AG09319 (cell line): Measurements from ENCODE around the gene ALOX15B.
"Not testable (repeated sequence)": the region's sequence is repeated elsewhere in the genome, so short reads cannot be mapped to it uniquely, and the experiment has no call there.

ENCODE experiments used
- DNase-seq: peaks from one replicate; pipeline ENCODE4 v3.0.0-alpha.2; 2010; ENCODE audit warnings: low read depth; ENCODE audit errors: extremely low read depth
- CTCF ChIP-seq: IDR thresholded peaks from 2 replicates; pipeline ENCODE4 v1.5.1; 2011; ENCODE audit warnings: low read depth, mild to moderate bottlenecking, inconsistent platforms, low read length, moderate library complexity

The ALOX15B gene

GRCh38 chr17:8072729-8073461 lies 34.0 kb downstream of the ALOX15B start:
- DNase-seq = no peak
- no peak for TF ChIP-seq CTCF

GRCh38 chr17:8073627-8074484 lies 35.0 kb downstream of the ALOX15B start:
- no peak for DNase-seq
- TF ChIP-seq CTCF = peak; percentile 89

GRCh38 chr17:8074554-8074953 lies 35.7 kb downstream of the ALOX15B start:
- DNase-seq = no peak
- TF ChIP-seq CTCF = no peak

GRCh38 chr17:8075081-8075480 lies 36.2 kb downstream of the ALOX15B start:
- no peak for TF ChIP-seq CTCF

GRCh38 chr17:8075574-8076342 lies 36.9 kb downstream of the ALOX15B start:
- no peak for TF ChIP-seq CTCF
- no peak for DNase-seq

More at GRCh38 chr17:8075081-8075480, 36.2 kb downstream of the ALOX15B start:
- DNase-seq = no peak

- TF ChIP-seq CTCF = no peak
- DNase-seq = no peak
These were observed 37.8 kb downstream of the ALOX15B start for GRCh38 chr17:8076502-8077266.

GRCh38 chr17:8077939-8078338 lies 39.1 kb downstream of the ALOX15B start:
- DNase-seq = not testable (repeated sequence)
